Common myeloid progenitor, CD34-positive (primary cell): Measurements from ENCODE around the gene RUFY1.

Experiments used
- CTCF ChIA-PET: fragments of 350-600 bp; sonication (Branson Sonifier 250); formaldehyde crosslinking; loops from one replicate; lab custom pipeline; 2021; ENCODE audit warnings: antibody characterized with exemption; lab: Charles Lee
- POLR2A ChIA-PET: fragments of 350-600 bp; sonication (Branson Sonifier 250); formaldehyde crosslinking; loops from one replicate; lab custom pipeline; 2021; ENCODE audit warnings: antibody characterized with exemption; lab: Charles Lee
- DNase-seq, 3 donors: peaks; one replicate each; pipeline versions ENCODE4 v3.0.0 to v3.0.0-alpha.2; 2013
- H3K27ac ChIP-seq, 2 experiments: 1 replicate in 1 of 2; 2 replicates in 1 of 2; pipeline ENCODE4 v1.7.0; 2013; ENCODE audit warnings: inconsistent platforms in 2 of 2, low read length in 2 of 2, mild to moderate bottlenecking in 2 of 2, low read depth in 1 of 2, moderate library complexity in 1 of 2; ENCODE audit not compliant: severe bottlenecking in 2 of 2, insufficient read depth in 1 of 2, poor library complexity in 1 of 2
- H3K27me3 ChIP-seq, 5 experiments: replicated peaks in 2 of 5; 1 replicate in 3 of 5; 2 replicates in 2 of 5; pipeline versions ENCODE4 v1.6.1 to v1.7.0; 2013; ENCODE audit warnings: low read length in 4 of 5, mild to moderate bottlenecking in 2 of 5, moderate library complexity in 2 of 5, inconsistent platforms in 1 of 5; ENCODE audit not compliant: insufficient read depth in 5 of 5, control insufficient read depth in 4 of 5
- H3K36me3 ChIP-seq, 4 experiments: 1 replicate in 2 of 4; 2 replicates in 2 of 4; pipeline versions ENCODE4 v1.6.1 to v1.7.0; 2013; ENCODE audit warnings: low read length in 3 of 4, control low read depth in 1 of 4, mild to moderate bottlenecking in 1 of 4; ENCODE audit not compliant: control insufficient read depth in 4 of 4, insufficient read depth in 4 of 4
- H3K4me1 ChIP-seq, 4 experiments: 1 replicate in 3 of 4; 2 replicates in 1 of 4; pipeline versions ENCODE4 v1.6.1 to v1.7.1; 2013; ENCODE audit warnings: low read length in 3 of 4, mild to moderate bottlenecking in 3 of 4, control low read depth in 1 of 4, inconsistent platforms in 1 of 4, moderate library complexity in 1 of 4; ENCODE audit not compliant: control insufficient read depth in 4 of 4, insufficient read depth in 4 of 4; ENCODE audit errors: control extremely low read depth in 1 of 4
- H3K4me3 ChIP-seq, 7 experiments: 1 replicate in 4 of 7; 2 replicates in 3 of 7; pipeline versions ENCODE4 v1.5.1 to v1.7.0; 2013; ENCODE audit warnings: mild to moderate bottlenecking in 7 of 7, low read length in 6 of 7, moderate library complexity in 6 of 7, inconsistent platforms in 2 of 7, low read depth in 2 of 7, control low read depth in 1 of 7; ENCODE audit not compliant: insufficient read depth in 4 of 7, control insufficient read depth in 1 of 7; ENCODE audit errors: extremely low read depth in 1 of 7
- H3K9me3 ChIP-seq, 5 experiments: 1 replicate in 4 of 5; 2 replicates in 1 of 5; pipeline versions ENCODE4 v1.6.1 to v1.7.1; 2013; ENCODE audit warnings: low read length in 4 of 5, mild to moderate bottlenecking in 2 of 5, inconsistent platforms in 1 of 5, low read depth in 1 of 5, moderate library complexity in 1 of 5; ENCODE audit not compliant: control insufficient read depth in 4 of 5, insufficient read depth in 2 of 5; ENCODE audit errors: control extremely low read depth in 1 of 5
- WGBS: methylation state at CpG from one replicate; pipeline ENCODE4 v1.1.5; 2013; ENCODE audit not compliant: insufficient coverage; 5-methylcytosine and 5-hydroxymethylcytosine counted together

Gene RUFY1

DNA sequence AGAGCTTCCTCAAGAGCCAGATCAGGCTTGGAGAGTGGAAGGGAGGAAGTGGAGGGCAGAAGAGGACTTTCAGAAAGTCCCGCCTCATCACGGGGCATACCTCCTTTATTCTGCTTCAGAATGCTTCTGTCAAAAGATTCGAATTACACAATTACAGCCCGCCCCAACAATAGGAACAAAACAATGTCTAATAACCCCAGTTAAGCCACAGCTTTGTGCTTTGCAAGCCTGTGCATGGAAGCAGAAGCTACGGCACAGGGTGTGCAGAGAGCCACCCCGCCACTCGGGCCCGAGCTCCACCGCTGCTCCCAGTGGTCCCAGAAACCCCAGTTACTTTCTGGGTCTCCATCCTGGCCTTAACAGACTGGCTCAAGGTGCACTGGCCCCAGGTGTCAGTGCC lies 49.6 kb downstream of the RUFY1 start:
- ChIA-PET CTCF (interaction anchor here (0.6 to 1.0 kb wide), 2 partner anchors 12 to 104 kb away, joined by 3 read pairs; no protein-coding TSS in a partner anchor), POLR2A (no interaction called here)
- Histone ChIP-seq H3K36me3 (peaks cover 23 to 78% (median 55%) of the 10 kb centered on the region in 4 experiments), H3K9me3 (no peaks in the 10 kb centered on the region), H3K27me3 (no peaks in the 10 kb centered on the region), H3K4me1 (no peaks in the 10 kb centered on the region), H3K27ac (no peak overlapping the region), H3K4me3 (no peak overlapping the region)
- WGBS: 92% methylated on average over 9 of the region's 9 CpGs
- no peak for DNase-seq

DNA sequence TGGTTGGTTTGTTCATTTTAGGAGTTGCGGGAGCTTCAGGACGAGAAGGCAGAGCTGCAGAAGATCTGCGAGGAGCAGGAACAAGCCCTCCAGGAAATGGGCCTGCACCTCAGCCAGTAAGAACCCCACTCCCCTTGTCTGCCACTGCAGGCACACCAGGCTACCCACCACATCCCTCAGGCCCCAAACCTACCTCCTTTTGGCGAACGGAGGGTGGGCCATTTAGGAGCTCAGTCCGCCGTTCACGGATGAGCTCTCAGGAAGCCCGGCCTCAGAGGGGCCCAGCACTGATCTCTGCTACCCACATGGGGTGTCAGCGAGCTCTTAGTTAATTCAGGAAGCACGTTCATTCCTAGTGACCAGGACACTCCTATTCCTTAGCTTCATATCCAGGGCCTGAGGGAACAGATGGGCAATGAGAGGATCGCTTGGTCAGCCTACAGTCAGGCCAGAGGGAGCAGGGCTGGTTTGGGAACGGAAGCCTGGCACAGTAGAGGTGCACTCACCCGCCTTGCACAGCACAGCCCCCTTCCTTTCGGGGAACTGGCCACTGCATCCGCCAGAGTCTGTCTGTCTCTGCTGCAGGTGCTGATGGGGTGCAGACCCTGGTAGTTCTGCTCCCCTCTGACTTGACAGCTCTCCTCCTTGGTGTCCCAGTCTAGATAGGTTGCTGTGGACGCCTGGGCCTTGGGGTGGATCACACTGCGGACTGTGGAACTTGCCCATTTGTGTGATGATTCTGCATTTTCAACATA lies 51.7 kb downstream of the RUFY1 start:
- Histone ChIP-seq H3K27me3 (no peaks in the 10 kb centered on the region), H3K4me1 (no peaks in the 10 kb centered on the region), H3K9me3 (no peaks in the 10 kb centered on the region), H3K27ac (no peak overlapping the region), H3K4me3 (no peak overlapping the region), H3K36me3 (peaks cover 24 to 77% (median 68%) of the 10 kb centered on the region in 4 experiments)
- ChIA-PET POLR2A (interaction anchor here (0.7 to 0.9 kb wide), 2 partner anchors 51 to 371 kb away, joined by 3 read pairs; no protein-coding TSS in a partner anchor), CTCF (no interaction called here)
- DNase-seq: no peak
- WGBS: 98% methylated on average over 16 of the region's 18 CpGs

- H3K36me3 ChIP-seq: peaks cover 23 to 80% (median 74%) of the 10 kb centered on the region in 4 experiments
- H3K4me1 ChIP-seq: peaks cover 0 to 10% (median 4%) of the 10 kb centered on the region in 4 experiments
- ChIA-PET POLR2A (no interaction called here), CTCF (interaction anchor here (1.4 to 2.1 kb wide), 2 partner anchors 10 to 20 kb away, joined by 3 to 5 read pairs; partner anchors contain the start of gene HNRNPH1)
- H3K4me3 ChIP-seq: no peak overlapping the region
- no peaks in the 10 kb centered on the region for H3K27me3 ChIP-seq
- DNase-seq: no peak
- 97% methylated on average over 6 of the region's 12 CpGs for WGBS
- no peaks in the 10 kb centered on the region for H3K9me3 ChIP-seq
- no peak overlapping the region for H3K27ac ChIP-seq
These were observed 53.0 kb downstream of the RUFY1 start for GRCh38 chr5:179603308-179603707.

DNA sequence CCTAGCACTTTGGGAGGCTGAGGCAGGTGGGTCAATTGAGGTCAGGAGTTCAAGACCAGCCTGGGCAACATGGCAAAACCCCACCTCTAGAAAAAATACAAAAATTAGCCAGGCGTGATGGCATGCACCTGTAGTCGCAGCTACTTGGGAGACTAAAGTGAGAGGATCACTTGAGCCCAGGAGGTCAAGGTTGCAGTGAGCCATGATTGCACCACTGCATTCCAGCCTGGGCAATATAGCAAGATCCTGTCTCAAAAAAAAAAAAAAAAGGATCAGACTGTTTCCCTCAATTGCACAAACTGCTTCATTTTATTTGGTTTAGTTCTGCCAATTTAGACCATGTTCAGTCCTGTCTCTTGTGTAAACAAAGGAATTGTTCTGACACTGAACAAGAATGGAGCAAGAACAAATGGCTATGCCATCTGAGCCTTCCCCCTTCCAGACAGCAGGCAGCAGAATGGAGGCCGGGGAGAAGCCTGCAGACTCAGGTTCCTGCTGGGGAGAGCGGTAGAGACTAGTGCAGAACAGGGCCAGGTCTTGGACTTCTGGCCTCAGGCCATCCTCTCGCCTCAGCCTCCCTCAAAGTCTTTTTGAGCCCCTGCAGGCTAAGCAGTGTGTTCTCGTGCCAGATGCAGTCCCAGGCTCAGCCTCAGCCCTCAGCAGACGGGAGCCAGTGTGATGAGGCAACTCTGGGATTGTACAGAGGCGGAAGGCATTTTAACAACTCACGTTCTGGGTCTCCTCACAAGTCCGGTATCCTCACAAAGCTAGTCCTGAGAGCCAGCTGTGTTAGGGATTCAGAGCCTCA lies 54.9 kb downstream of the RUFY1 start:
- no peaks in the 10 kb centered on the region for H3K9me3 ChIP-seq
- ChIA-PET POLR2A (no interaction called here), CTCF (interaction anchor here (0.8 to 1.1 kb wide), 2 partner anchors 11 to 63 kb away, joined by 3 read pairs; no protein-coding TSS in a partner anchor)
- no peak for DNase-seq
- H3K4me1 ChIP-seq: peaks cover 0 to 13% (median 5%) of the 10 kb centered on the region in 4 experiments
- 87% methylated on average over 9 of the region's 10 CpGs for whole genome bisulfite sequencing
- no peaks in the 10 kb centered on the region for H3K27me3 ChIP-seq
- H3K27ac ChIP-seq: no peak overlapping the region
- H3K4me3 ChIP-seq: no peak overlapping the region
- H3K36me3 ChIP-seq: peaks cover 16 to 73% (median 68%) of the 10 kb centered on the region in 4 experiments

DNA sequence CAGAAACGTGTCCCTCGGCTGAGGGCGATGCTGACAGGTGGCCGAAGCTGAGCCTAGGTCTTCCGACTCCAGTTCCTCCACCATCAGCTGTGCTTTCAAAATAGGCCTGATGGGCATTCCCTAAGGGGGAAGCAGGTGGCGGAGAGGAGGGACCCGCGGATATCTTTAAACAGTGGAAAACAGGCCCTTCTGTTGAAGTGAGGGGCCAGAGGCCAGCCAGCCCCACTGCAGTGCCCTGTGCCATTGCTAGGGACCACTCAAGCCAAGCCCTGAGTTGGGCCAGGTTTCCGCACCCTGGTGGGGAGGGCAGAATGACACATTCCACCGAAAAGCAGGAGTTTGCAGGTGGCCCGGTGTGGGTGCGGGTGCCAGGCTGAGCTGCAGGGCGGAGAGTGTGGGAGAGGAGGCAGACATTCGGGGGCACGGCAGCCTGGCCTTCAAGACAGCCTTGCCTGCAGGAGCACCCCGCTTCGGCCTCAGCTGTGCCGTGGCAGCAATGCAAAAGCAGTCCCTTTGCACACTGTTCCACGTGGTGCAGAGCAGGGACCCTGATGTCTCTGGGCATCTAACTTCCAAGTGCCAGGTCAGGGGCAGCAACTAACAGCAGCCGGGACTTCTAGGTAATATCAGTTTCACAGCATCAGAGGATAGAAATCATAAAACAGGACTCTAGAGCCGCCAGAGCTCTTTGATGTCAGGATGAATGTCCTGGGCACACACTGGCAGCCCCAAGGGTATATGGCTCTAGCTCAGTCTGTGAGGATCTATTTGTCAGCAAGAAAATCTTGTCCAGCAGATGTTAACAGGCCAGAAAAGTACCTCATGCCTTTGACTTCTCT lies 55.9 kb downstream of the RUFY1 start:
- Histone ChIP-seq H3K27me3 (no peaks in the 10 kb centered on the region), H3K9me3 (no peaks in the 10 kb centered on the region), H3K4me3 (no peak overlapping the region), H3K27ac (no peak overlapping the region), H3K36me3 (peaks cover 17 to 78% (median 68%) of the 10 kb centered on the region in 4 experiments), H3K4me1 (peaks cover 0 to 13% (median 5%) of the 10 kb centered on the region in 4 experiments)
- CTCF ChIA-PET: interaction anchor here (0.8 to 2.5 kb wide), 5 partner anchors 8 to 62 kb away, joined by 3 to 7 read pairs (median 4); partner anchors contain the start of gene HNRNPH1
- no peak for DNase-seq
- POLR2A ChIA-PET: interaction anchor here (1.1 kb wide), 1 partner anchor 18 kb away, joined by 3 read pairs; the partner anchor contains the start of gene HNRNPH1
- 97% methylated on average over 21 of the region's 21 CpGs for WGBS

DNA sequence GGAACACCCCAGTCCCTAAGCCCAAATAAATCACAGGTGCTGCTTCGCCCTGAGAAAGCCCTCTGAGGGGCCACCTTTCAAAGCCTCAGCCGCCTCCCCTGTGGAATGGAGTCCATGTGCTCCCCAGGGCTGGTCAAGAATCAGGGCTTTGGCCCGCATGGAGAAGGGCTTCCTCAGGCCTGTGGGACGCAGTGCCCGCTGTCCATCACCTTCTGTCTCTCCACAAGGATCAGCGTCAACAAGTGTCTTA lies 56.5 kb downstream of the RUFY1 start:
- Histone ChIP-seq H3K4me1 (peaks cover 0 to 13% (median 5%) of the 10 kb centered on the region in 4 experiments), H3K27me3 (no peaks in the 10 kb centered on the region), H3K27ac (no peak overlapping the region), H3K36me3 (peaks cover 17 to 81% (median 70%) of the 10 kb centered on the region in 4 experiments), H3K9me3 (no peaks in the 10 kb centered on the region), H3K4me3 (no peak overlapping the region)
- CTCF ChIA-PET: interaction anchor here (1.0 to 2.5 kb wide), 3 partner anchors 8 to 16 kb away, joined by 4 to 7 read pairs (median 5); partner anchors contain the start of gene HNRNPH1
- no peak for DNase-seq
- WGBS: 100% methylated on average over 5 of the region's 6 CpGs
- POLR2A ChIA-PET: interaction anchor here (1.1 kb wide), 1 partner anchor 17 kb away, joined by 3 read pairs; the partner anchor contains the start of gene HNRNPH1
